Right cardiac atrium (tissue), 5 donors: ENCODE results near the gene MUC6. TPM values are rescaled to one million over a fixed set of nuclear protein-coding genes. Genes with fewer than 3 reads are reported as not detected.
A peak's percentile ranks its signal among the peaks of the same experiment; 100 is the strongest.
"Not testable (repeated sequence)": the region's sequence is repeated elsewhere in the genome, so short reads cannot be mapped to it uniquely, and the experiment has no call there.

Experiments used
- ATAC-seq, 2 donors: fragments of 200-7000 bp; cut with Tn5 transposase; one replicate each; pipeline versions ENCODE4 v1.8.0 to v1.9.1; 2020; ENCODE audit warnings: moderate library complexity in 2 of 2, mild to moderate bottlenecking in 1 of 2
- DNase-seq, 3 donors: peaks; one replicate each; pipeline ENCODE4 v3.0.0-alpha.2; 2020
- H3K27ac ChIP-seq: one replicate; pipeline ENCODE4 v1.5.1; 2013; ENCODE audit warnings: mild to moderate bottlenecking, low read length, control low read depth, moderate library complexity
- H3K27me3 ChIP-seq: one replicate; pipeline ENCODE4 v1.6.1; 2013; ENCODE audit not compliant: control insufficient read depth, insufficient read depth
- H3K4me1 ChIP-seq: one replicate; pipeline ENCODE4 v1.6.1; 2013; ENCODE audit warnings: low read length; ENCODE audit not compliant: control insufficient read depth, insufficient read depth
- H3K4me3 ChIP-seq: one replicate; pipeline ENCODE4 v1.5.1; 2013; ENCODE audit warnings: low read length, control low read depth
- H3K9me3 ChIP-seq: one replicate; pipeline ENCODE4 v1.6.1; 2013; ENCODE audit warnings: low read length; ENCODE audit not compliant: control insufficient read depth
- WGBS: extraction: QIAGEN DNeasy Blood & Tissue Kit; methylation state at CpG from one replicate; pipeline ENCODE4 v1.1.7; 2013; 5-methylcytosine and 5-hydroxymethylcytosine counted together
- intact Hi-C, 4 donors: fragments of 100-400 bp; cut with DNase I; formaldehyde crosslinking; loops; one replicate each; pipeline versions ENCODE4 v1.11.0 to v1.14.0; 2022 to 2023
- polyA plus RNA-seq: library from polyadenylated mRNA; stranded (reverse); fragments of 200-250 nt; gene quantifications from one replicate; pipeline ENCODE4 v1.2.3, GENCODE V29; 2013
- total RNA-seq, 4 donors: library from RNA; stranded (reverse); fragmentation: NEBNext Ultra II Directional; extraction: Animal tissue kit (Norgen Biotek cat#: 25700); gene quantifications; one replicate each; pipeline ENCODE4 v1.2.1, GENCODE V29; 2021
- donor health status: healthy with polysubstance abuse.
- donor health status: DM: no; HTN: yes; CAD: no.
- donor health status: DM: no; HTN: no; CAD: no.
- donor health status: DM: no; HTN: yes; CAD: no; lungs with severe emphysema.
- donor health status: DM: yes; HTN: yes; CAD: no.

Gene MUC6
- total and polyA plus RNA-seq, 5 donors = 0.05 TPM; not detected in 4

DNA sequence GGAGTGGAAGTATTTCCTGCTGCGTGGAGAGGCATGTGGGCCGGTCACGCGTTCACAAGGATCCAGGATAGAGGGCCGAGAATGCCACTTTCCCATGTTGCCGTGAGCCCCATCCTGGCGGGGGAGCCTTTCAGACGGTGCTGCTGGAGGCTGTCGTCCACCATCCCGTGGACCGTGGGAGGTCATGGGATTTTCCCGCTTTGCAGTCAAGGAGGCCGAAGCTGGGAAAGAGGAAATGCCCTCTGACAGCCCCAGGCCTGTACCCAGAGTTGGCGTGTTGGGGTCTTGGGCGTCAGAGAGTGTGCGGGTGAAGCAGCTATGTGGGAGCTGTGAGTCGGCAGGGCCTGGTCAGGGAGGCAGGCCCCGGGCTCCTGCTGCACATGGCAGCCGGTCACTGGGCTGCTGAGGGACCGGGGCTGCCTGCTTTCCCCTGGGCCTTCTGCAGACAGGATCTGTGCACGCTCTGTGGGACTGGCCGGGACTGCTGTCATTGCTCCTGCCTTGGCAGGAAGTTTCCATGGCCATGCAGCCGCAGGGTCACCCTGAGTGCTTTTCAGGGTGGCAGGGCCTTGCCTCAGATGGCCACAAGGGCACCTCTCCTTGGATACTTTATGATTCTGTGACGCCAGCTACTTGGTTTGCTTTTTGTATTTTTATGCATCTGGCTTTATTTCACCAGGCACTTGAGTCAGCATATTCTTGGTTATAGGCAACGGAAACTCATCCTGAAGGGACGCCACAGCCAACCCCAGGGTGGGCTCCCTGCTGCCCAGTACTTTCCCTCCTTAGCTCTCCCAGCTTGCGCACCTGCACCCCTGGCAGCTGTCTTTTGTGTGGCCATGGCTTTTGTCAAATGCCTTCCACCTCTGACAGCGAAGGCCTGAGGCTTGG is 58.4 kb downstream of the MUC6 start:
- intact Hi-C loops = no loop called here
- no peak for ATAC-seq
- H3K27me3 ChIP-seq = no peaks in the 10 kb centered on the region
- WGBS = 86% methylated on average over 28 of the region's 28 CpGs
- H3K4me1 ChIP-seq = no peaks in the 10 kb centered on the region
- H3K4me3 ChIP-seq = no peak overlapping the region
- DNase-seq = no peak
- H3K9me3 ChIP-seq = no peaks in the 10 kb centered on the region
- no peak overlapping the region for H3K27ac ChIP-seq

DNA sequence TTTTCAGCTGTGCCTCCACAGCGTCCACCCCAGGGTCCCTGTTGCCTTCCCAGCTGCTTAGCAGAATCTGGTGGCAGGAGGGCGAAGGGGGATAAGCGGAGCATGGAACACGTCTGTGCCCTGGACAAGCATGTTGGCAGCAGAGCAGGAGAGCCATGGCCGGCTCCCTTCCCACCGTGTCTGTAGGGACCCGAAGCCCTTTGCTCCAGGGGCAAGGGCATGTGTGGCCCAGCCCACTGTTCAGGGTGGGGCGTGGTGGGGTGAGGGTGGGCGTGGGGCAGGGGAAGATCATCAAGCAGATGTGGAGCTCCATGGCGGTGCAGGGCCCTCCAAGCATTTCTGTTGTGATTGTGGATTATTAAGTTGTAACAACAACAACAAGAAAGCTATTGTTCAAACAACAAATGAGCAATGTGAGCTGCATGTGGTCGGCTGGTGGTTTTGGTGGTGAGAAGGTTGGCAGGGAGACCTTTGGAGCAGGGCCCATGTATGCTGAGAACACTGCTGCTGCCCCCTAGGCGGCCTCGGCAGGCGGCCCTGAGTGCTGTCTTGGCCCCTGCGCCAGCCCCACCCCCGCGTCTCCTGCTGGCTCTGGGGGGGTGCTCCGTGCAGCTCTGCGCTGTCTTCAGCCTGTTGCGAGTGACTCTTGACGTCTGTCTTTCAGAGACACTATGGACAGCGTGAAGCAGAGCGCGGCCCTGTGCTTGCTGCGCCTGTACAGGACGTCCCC is 59.9 kb downstream of the MUC6 start:
- Histone ChIP-seq H3K4me1 (no peaks in the 10 kb centered on the region), H3K4me3 (no peak overlapping the region), H3K27ac (no peak overlapping the region), H3K9me3 (no peaks in the 10 kb centered on the region), H3K27me3 (no peaks in the 10 kb centered on the region)
- ATAC-seq (peak; percentile 50 to 58), DNase-seq (peak in 2 of 3 donors; percentile 78 to 81)
- intact Hi-C loops = no loop called here
- 67% methylated on average over 26 of the region's 26 CpGs for WGBS

DNA sequence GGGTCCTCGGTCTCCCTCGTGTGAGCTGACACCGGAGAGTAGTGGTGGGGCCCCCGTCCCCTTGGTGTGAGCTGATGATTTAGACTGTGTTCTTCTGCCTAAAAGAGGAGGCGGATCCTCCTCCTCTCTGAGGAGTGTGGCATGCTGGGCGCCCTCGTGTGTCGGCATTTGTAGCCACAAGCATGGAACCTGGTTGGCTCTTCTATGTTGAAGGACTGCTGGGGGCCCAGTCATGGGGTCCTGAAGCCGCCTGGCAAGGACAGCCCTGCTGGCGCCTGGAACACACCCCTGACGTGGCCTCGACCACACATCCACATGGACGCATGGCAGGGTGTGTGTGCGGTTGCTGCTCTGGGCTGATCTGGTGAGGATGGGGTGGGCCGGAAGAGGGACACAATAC is 60.7 kb downstream of the MUC6 start:
- ATAC-seq (no peak), DNase-seq (no peak)
- H3K9me3 ChIP-seq = no peaks in the 10 kb centered on the region
- H3K27me3 ChIP-seq = no peaks in the 10 kb centered on the region
- H3K4me1 ChIP-seq = no peaks in the 10 kb centered on the region
- H3K27ac ChIP-seq = no peak overlapping the region
- H3K4me3 ChIP-seq = no peak overlapping the region
- intact Hi-C loops = no loop called here
- 70% methylated on average over 15 of the region's 15 CpGs for WGBS

DNA sequence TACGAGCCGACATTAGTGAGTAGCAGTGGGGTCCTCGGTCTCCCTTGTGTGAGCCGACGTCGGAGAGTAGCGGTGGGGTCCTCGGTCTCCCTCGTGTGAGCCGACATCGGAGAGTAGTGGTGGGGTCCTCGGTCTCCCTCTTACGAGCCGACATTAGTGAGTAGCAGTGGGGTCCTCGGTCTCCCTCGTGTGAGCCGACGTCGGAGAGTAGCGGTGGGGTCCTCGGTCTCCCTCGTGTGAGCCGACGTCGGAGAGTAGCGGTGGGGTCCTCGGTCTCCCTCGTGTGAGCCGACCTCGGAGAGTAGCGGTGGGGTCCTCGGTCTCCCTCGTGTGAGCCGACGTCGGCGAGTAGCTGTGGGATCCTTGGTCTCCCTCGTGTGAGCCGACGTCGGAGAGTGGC is 61.1 kb downstream of the MUC6 start:
- H3K27ac ChIP-seq, intact Hi-C loops, H3K27me3 ChIP-seq, DNase-seq, H3K4me1 ChIP-seq, ATAC-seq, H3K4me3 ChIP-seq, H3K9me3 ChIP-seq: not testable (repeated sequence)
- 94% methylated on average over 41 of the region's 41 CpGs for WGBS

DNA sequence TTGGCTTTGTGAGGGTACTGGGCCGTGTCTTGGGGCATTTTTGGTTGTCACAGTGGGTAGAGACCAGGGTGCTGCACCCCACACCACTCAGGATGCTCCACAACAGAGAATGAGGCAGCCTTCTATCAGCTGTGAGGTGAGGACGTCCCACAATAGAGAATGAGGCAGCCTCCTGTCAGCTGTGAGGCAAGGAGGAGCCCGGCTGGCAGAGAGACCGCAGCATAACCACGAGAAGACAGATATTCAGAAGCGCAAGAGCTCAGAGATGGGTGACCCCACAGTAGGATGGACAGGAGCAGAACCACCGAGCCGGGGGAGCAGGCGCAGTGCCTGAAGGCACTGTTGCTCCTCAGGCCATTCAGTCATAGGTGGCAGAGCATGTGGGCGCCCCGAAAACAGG is 63.3 kb downstream of the MUC6 start:
- no peak overlapping the region for H3K27ac ChIP-seq
- H3K4me3 ChIP-seq = no peak overlapping the region
- H3K4me1 ChIP-seq = no peaks in the 10 kb centered on the region
- intact Hi-C loops = no loop called here
- 96% methylated on average over 11 of the region's 11 CpGs for WGBS
- H3K9me3 ChIP-seq = no peaks in the 10 kb centered on the region
- ATAC-seq = no peak
- H3K27me3 ChIP-seq = no peaks in the 10 kb centered on the region
- DNase-seq = no peak

DNA sequence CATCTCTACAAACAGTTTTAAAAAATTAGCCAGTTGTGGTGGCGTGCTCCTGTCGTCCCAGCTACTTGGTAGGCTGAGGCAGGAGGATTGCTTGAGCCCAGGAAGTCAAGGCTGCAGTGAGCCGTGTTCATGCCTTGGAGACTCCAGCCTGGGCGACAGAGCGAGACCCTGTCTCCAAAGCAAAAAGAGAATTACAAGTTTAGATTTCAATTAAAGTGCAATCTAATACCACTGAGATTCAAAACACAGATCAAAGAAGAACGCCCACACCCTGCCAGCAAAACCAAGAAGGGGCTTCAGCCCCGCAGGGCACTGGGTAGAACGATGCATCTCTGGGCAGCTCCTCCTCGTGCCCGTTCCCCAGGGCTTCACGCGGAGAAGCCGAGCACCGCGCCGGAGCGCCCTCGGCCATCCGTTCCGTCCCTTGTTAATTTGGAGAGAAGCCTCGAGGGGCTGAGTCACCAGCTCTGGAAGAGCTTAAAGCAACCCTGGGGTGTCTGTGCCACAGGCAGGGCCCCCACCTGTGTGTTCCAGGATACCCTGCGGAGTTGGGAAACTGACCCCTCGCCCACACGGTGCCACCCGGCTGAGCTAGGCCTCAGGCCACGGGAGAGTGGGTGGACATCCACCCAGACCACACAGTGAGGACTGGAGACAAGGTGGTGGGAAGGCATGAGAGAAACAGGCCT is 63.9 kb downstream of the MUC6 start:
- H3K4me1 ChIP-seq = no peaks in the 10 kb centered on the region
- DNase-seq (no peak), ATAC-seq (no peak)
- intact Hi-C loops = no loop called here
- H3K27me3 ChIP-seq = no peaks in the 10 kb centered on the region
- 95% methylated on average over 26 of the region's 26 CpGs for WGBS
- H3K27ac ChIP-seq = no peak overlapping the region
- H3K4me3 ChIP-seq = no peak overlapping the region
- H3K9me3 ChIP-seq = no peaks in the 10 kb centered on the region

DNA sequence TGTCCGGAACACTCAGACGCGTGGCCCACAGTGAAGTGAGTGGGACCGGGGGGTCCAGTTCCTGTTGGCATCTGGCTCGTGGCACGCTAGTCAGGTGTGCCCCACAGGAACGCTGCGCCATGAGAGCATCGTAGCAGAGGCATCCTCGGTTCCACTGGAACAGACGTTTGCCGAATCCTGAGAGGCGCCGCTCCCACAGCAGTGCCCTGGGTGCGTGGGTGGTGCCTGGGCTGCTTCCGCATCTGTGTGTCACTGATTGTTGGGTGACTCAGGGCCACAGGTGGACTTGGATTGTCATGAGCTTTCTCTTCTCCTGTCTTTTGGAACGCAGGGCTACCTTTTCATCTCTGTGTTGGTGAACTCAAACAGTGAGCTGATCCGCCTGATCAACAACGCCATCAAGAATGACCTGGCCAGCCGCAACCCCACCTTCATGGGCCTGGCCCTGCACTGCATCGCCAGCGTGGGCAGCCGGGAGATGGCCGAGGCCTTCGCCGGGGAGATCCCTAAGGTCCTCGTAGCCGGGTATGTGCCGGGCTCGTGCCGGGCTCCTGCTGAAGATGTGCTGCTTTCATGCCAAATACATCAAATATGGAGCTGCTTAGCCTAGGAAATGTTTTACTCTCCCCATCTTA is 64.7 kb downstream of the MUC6 start:
- peak in 1 of 3 donors; percentile 35 for DNase-seq
- no peak for ATAC-seq
- Histone ChIP-seq H3K9me3 (no peaks in the 10 kb centered on the region), H3K27me3 (no peaks in the 10 kb centered on the region), H3K4me3 (no peak overlapping the region), H3K27ac (no peak overlapping the region), H3K4me1 (no peaks in the 10 kb centered on the region)
- intact Hi-C loops = no loop called here
- WGBS = 94% methylated on average over 31 of the region's 31 CpGs

DNA sequence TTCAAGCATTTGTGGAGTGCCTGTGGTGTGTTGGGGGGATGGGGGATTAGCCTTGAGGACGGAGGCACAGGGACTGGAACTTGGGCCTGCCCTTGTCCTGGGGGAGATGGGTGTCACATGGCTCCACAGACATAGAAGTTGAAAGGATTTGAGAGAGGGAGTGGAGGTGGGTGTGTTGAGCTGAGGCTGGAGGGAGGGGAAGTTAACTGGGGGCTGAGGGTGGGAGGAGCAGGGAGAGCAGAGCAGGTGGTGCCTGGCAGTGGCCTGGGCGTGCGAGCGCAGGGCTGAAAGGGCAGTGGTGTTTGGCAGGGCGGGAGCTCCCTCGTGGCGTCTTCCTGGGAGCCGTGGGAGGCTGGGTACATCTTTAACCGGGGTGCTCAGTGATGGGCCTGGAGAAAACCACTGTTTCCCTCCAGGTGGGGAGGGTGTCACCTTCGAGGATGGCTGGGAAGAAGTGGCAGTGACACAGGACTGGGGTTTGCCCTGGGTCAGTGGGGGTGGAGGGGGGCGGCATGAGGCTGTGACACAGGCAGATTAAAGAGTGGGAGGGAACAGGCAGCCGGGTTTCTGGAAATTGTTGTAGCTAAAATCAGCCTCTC is 65.3 kb downstream of the MUC6 start:
- ATAC-seq (no peak), DNase-seq (peak in 1 of 3 donors; percentile 21)
- H3K4me3 ChIP-seq = no peak overlapping the region
- no peaks in the 10 kb centered on the region for H3K4me1 ChIP-seq
- no peaks in the 10 kb centered on the region for H3K27me3 ChIP-seq
- intact Hi-C loops = no loop called here
- no peaks in the 10 kb centered on the region for H3K9me3 ChIP-seq
- no peak overlapping the region for H3K27ac ChIP-seq
- WGBS = 79% methylated on average over 12 of the region's 12 CpGs

DNA sequence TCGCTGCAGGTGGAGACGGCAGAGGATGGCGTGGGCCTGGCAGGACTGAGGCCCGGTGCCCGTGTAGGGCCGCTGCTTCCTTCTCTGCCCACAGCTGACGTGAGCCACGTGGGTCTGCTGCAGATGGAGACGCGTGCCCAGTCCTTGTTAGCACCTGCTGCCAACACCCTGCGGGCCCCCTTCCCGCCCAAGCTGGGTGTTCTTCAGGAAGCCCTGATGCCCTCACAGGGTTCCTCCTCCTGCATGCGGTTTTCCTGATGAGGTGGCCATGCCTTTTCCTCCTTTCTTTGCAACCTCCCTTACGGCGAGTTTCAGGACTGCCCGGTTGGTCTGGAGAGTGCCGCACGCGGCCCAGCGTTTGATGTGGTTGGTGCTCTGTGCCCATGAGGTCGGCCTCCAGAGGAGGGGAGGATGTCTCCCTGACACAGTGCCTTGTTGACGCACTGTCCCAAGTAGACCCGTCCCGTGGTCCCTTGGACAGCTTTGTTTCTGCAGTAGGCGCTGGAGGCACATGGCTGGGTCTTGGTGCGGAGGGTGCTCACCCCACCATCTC is 66.1 kb downstream of the MUC6 start:
- no peak overlapping the region for H3K4me3 ChIP-seq
- intact Hi-C loops = no loop called here
- H3K27ac ChIP-seq = no peak overlapping the region
- H3K9me3 ChIP-seq = no peaks in the 10 kb centered on the region
- ATAC-seq (no peak), DNase-seq (peak in 1 of 3 donors; percentile 55)
- H3K4me1 ChIP-seq = no peaks in the 10 kb centered on the region
- WGBS = 82% methylated on average over 26 of the region's 26 CpGs
- no peaks in the 10 kb centered on the region for H3K27me3 ChIP-seq

DNA sequence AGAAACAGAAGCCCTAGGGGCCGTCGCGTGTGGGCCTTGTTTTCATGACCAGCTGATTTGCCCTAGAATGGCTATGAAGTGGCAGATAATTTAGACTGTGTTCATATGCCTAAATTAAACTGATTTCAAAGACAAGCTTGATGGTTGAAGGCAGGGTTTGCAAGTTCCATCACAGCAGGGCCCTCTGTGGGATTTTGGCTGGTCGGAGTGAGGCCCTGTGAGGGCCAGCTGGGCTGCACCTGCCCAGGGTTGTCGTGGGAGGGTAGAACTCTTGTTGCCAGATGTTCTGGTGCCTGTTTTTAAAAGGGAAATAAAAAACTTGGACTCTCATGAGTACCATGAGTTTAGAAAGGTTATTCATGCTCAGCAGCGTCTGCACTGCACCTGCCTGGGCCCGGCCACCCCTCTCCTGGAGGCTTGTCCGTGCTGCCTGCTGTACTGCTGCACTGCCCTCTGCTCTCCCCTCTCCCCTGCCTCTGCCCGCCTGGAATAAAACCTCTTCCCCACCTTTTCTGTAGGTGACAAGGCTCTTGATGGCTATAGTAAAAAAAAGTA is 66.8 kb downstream of the MUC6 start:
- no peak for ATAC-seq
- H3K4me3 ChIP-seq = no peak overlapping the region
- WGBS = 85% methylated on average over 9 of the region's 9 CpGs
- DNase-seq = peak in 1 of 3 donors; percentile 38
- H3K27ac ChIP-seq = no peak overlapping the region
- H3K27me3 ChIP-seq = no peaks in the 10 kb centered on the region
- intact Hi-C loops = loop anchor here in 1 of 4 donors (5.0 kb wide), 1 partner anchor 42 kb away; the partner anchor contains the start of gene AP2A2
- H3K4me1 ChIP-seq = no peaks in the 10 kb centered on the region
- no peaks in the 10 kb centered on the region for H3K9me3 ChIP-seq
